HL-60 (cell line): ENCODE results near the gene IBSP.

Experiments used
- DNase-seq, 2 experiments: peaks; one replicate each; pipeline ENCODE4 v3.0.0-alpha.2; 2010 to 2020; ENCODE audit warnings: low read depth in 1 of 2, low spot score in 1 of 2
- H3K27ac ChIP-seq: fragments of 250-450 bp; sonication (Bioruptor Pico); replicated peaks from 2 replicates; pipeline ENCODE4 v1.5.1; 2020; ENCODE audit warnings: mild to moderate bottlenecking, moderate library complexity
- H3K27me3 ChIP-seq: fragments of 250-450 bp; sonication (Bioruptor Pico); 2 replicates; pipeline ENCODE4 v1.5.1; 2021; ENCODE audit warnings: mild to moderate bottlenecking, moderate library complexity; ENCODE audit not compliant: insufficient read depth, poor library complexity, severe bottlenecking
- H3K4me3 ChIP-seq: replicated peaks from 2 replicates; pipeline ENCODE4 v1.5.1; 2011; ENCODE audit warnings: mild to moderate bottlenecking, control low read depth, low read length; ENCODE audit not compliant: insufficient read depth
- CTCF ChIP-seq: IDR thresholded peaks from one replicate; pipeline ENCODE4 v1.5.1; 2011; ENCODE audit warnings: low read length, control low read depth, inconsistent platforms; ENCODE audit not compliant: insufficient read depth
- GABPA ChIP-seq: IDR thresholded peaks from 2 replicates; pipeline ENCODE4 v1.6.1; 2012; ENCODE audit warnings: low read depth
- POLR2AphosphoS5 ChIP-seq: IDR thresholded peaks from 2 replicates; pipeline ENCODE4 v1.6.1; 2012; ENCODE audit warnings: low read depth
- REST ChIP-seq: IDR thresholded peaks from 2 replicates; pipeline ENCODE4 v1.6.1; 2012; ENCODE audit warnings: low read depth; ENCODE audit not compliant: insufficient replicate concordance
- SPI1 ChIP-seq: IDR thresholded peaks from 2 replicates; pipeline ENCODE4 v1.6.1; 2012; ENCODE audit warnings: low read depth, mild to moderate bottlenecking, borderline replicate concordance

The IBSP gene

GRCh38 chr4:87843936-87844335, 44.6 kb downstream of the IBSP start:
- H3K27me3 ChIP-seq: no peaks in the 10 kb centered on the region
- no peak overlapping the region for H3K4me3 ChIP-seq
- H3K27ac ChIP-seq: no peak overlapping the region
- DNase-seq: peak; percentile 37 to 61
- TF ChIP-seq GABPA: no peak
- TF ChIP-seq CTCF: no peak
- no peak for TF ChIP-seq REST
- TF ChIP-seq POLR2AphosphoS5: no peak
- TF ChIP-seq SPI1: peak; percentile 60; the same call in 1 of the 2 replicates

- DNase-seq: no peak
- TF ChIP-seq GABPA (no peak), SPI1 (no peak), CTCF (no peak), REST (no peak), POLR2AphosphoS5 (no peak)
- H3K4me3 ChIP-seq: no peak overlapping the region
- H3K27me3 ChIP-seq: no peaks in the 10 kb centered on the region
- no peak overlapping the region for H3K27ac ChIP-seq
These were observed 45.1 kb downstream of the IBSP start for GRCh38 chr4:87844452-87844851.

GRCh38 chr4:87846226-87846625, 46.9 kb downstream of the IBSP start:
- DNase-seq: no peak
- no peak overlapping the region for H3K27ac ChIP-seq
- H3K4me3 ChIP-seq: no peak overlapping the region
- TF ChIP-seq SPI1: no peak
- no peak for TF ChIP-seq GABPA
- TF ChIP-seq REST: no peak
- TF ChIP-seq POLR2AphosphoS5: no peak
- TF ChIP-seq CTCF: no peak
- H3K27me3 ChIP-seq: no peaks in the 10 kb centered on the region
